Activated T-cell treated with anti-CD3 and anti-CD28 coated beads, Interleukin-2, amount 50 U/mL, for 1 hour (primary cell): Measurements from ENCODE around the gene NPIPA1.
A peak's percentile ranks its signal among the peaks of the same experiment; 100 is the strongest.
"Not testable (repeated sequence)": the region's sequence is repeated elsewhere in the genome, so short reads cannot be mapped to it uniquely, and the experiment has no call there.

Experiments
- DNase-seq: peaks from one replicate; pipeline ENCODE4 v3.0.0-alpha.2; 2020

Gene NPIPA1

DNA sequence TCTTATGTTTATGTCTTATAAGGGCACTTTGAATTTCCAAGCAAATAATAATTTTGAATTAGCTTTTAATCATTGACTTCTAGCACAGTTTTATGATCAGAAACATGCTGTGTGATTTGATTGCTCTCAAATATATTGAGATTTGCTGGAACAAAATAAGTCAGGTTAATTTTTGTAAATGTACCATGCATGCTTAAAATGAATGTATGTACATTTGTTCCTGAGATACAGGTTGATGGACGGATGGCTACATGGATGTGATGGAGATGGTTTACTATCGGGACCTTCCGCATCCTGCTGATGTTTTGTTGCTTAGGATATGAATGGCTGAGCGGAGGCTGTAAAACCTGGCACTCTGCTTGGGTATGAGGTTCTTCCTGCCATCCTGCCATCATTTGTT, at the start of gene NPIPA1:
Gene NPIPA1, plus strand, starts transcription at position 301 of the 400 bp plus-strand sequence. Its CDS starts 0 bp downstream, at position 301.
- DNase-seq, result not testable (repeated sequence)

DNA sequence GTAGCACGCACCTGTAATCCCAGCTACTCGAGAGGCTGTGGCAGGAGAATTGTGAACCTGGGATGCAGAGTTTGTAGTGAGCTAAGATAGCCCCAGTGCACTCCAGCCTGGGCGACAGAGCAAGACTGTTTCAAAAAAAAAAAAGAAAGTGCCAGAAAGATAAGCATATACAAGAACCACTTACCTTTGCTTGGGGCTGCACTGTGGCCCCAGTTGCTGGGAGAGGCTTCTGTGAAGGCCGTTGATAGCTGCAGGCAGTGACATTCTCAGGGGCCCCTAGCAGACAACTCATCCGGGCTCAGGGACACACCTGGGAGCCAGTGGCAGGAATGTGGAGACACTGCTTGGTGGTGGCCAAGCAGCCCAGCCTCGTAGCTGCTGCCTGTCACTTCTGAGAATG, 45.1 kb upstream of the NPIPA1 start:
- DNase-seq, result not testable (repeated sequence)

DNA sequence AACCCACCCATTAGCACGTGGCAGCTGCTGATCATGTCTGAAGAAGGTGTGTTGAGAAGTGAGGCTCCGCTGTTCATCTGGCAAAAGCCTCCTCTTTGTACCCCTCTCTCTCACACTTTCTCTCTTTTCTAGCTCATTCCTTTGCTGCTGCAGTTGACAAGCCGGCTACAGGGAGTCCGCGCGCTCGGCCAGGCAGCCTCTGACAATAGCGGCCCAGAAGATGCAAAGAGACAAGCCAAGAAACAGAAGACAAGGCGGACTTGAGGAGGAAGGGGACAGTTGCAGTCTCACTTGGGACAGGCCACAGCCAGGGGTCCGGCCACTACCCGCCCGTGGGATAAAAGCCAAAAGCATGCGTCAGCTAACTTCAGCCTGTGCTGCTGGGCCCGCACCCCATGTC, 41.9 kb upstream of the NPIPA1 start:
- DNase-seq, result not testable (repeated sequence)

DNA sequence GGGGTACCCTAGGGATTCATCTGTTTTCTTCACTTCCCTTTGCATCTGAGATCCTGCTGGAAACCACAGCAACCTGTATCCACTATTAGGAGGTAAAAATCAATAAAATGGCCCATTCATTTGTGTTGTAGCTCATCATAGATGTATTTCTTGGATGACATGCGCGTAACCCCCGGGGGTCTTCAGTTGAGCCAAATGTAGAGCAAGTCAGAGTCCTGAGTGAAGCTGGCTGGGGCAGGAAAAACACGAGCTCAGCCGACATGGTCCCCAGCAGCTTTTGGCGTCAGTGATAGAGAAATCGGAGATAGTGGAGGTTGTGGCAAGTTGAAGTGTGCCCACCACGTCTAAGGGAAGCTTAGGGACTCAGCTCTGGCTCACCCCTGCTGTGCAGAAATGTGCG, 41.2 kb upstream of the NPIPA1 start:
- DNase-seq, result not testable (repeated sequence)

DNA sequence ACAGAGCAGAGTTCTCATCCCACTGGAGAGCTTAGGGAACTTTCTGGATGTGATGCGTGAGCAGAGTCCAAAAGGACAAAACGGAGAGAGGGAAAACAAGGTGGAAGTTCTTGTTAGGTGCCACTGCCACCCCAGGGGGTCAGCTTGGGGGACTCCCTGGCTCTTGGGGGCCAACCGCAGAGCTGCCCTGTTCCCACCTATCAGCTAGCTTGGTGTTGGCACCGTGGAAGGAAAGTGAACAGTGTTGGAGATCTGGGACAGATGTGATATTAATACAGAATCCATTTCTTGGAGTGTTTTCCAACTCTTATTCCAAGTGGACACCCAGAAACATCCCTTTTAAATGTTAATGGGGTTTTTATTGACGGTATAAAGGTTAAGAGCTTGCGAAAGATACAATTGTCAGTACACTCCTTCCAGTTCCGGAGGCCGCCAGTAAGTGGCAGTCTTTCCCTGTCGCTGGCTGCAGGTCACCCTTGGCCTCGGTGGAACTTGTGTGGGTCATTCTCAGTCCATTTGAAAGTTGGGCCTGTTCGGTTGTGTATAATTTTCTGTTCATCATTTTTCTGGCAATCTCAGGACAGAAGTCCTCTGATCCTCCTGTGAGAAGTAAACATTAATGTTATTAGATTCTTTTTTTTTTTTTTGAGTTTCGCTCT, 40.1 kb upstream of the NPIPA1 start:
- not testable (repeated sequence) for DNase-seq

DNA sequence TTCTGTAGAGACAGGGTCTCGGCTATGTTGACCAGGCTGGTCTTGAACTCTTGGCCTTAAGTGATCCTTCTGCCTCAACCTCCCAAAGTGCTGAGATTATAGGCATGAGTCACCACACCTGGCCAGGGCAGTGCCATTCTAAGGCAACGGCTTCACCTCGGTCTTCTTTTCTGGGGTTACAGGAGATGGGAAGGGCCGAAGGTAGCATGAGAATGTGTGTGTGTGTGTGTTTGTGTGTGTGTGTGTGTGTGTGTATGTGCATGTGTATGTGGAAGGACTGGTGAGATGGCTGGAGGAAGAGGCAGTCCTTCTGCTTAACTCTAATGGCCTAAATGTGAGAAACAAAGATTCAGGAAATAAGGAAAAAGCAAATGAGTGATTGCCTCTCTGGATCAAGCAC, 39.1 kb upstream of the NPIPA1 start:
- DNase-seq, result not testable (repeated sequence)

DNA sequence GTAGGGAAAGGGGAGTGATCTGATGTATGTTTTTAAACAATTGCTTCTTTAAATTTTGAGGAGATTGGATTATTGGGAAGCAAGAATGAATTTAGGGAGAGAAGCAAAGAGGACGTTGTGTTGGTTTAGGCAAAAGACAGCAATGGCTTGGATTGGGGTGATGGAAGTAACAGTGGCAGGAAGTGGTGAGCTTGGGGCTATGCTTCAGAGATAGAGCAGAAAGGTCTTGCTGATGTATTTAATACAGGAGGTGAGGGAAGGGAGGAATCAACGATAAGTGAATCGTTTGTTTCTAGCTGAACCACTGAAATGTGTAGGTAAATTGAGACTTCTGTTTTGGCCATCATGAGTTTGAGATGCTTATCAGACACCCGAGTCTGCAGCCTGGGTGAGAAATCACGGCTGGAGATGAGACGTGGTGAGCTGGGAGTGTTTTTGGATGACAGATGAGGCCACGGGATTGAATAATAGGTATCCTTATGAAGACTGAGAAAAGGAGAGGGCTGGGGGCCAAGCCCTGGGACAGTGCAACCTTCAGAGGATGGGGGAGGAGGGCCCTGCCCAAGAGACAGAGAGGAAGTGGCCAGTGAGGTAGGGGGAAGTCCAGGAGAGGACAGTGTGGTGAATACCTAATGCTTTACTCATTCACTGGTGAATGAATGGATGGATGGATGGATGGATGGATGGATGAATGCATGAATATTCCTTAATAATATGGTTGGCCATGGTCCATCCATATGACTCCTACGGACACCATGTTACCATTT, 33.9 kb upstream of the NPIPA1 start:
- not testable (repeated sequence) for DNase-seq

DNA sequence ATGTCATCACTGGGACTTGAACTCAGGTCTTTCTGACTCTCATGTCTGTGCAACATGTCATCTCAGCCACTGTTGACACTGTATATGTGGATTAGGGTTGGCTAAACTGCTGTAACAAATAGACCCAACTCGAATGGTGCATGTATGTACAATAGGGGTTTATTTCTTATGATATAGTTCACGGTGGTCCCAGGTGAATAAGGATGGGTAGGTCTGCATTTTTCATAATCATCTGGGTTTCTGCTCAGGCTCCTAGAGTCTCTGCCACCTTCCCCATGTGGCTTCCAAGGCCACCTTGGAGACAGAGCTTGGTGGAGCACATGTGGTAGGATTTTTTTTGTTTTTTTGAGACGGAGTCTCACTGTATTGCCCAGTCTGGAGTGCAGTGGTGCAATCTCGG, 27.5 kb upstream of the NPIPA1 start:
- DNase-seq, result not testable (repeated sequence)

DNA sequence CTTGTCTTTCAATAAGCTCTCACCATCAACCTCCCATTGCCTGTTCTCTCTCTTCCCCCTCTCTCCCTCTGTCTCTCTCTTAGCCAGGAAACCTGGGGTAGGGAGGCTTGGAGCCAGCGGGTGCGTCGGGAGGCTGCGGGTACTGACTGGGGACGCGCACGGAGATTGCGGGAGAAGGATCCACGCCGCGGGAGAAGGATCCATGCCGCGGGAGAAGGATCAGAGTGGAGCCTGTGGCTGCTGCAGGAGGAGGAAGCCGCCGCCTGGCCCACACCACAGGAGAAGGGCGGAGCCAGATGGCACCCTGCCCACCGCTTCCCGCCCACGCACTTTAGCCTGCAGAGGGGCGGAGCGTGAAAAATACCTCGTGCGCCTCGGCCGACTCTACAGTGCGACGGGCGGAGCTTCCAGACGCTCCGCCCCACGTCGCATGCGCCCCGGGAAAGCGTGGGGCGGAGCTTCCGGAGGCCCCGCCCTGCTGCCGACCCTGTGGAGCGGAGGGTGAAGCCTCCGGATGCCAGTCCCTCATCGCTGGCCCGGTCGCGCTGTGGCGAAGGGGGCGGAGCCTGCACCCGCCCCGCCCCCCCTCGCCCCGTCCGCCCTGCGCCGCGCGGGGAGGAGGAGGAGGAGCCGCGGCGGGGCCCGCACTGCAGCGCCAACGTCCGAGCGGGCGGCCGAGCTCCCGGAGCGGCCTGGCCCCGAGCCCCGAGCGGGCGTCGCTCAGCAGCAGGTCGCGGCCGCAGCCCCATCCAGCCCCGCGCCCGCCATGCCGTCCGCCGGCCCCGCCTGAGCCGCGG, 26.2 kb upstream of the NPIPA1 start:
- DNase-seq, result not testable (repeated sequence)

DNA sequence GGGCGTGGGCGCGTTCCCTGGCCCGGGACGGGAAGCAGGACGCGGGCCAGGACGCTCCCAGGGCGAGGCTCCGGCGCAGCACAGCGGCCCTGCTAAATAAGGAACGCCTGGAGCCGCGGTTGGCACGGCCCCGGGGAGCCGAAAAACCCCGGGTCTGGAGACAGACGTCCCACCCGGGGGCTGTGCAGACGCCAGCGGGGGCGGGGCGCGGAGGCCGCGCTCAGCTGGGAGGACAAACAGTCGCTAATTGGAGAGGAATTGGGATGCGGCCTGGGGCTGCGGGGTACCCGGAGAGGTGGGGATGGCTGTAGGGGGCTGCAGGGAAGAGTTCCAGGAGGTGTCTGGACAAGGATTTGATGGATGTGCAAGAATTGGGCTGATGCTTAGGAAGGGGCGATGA, 25.3 kb upstream of the NPIPA1 start:
- peak; percentile 74 for DNase-seq

DNA sequence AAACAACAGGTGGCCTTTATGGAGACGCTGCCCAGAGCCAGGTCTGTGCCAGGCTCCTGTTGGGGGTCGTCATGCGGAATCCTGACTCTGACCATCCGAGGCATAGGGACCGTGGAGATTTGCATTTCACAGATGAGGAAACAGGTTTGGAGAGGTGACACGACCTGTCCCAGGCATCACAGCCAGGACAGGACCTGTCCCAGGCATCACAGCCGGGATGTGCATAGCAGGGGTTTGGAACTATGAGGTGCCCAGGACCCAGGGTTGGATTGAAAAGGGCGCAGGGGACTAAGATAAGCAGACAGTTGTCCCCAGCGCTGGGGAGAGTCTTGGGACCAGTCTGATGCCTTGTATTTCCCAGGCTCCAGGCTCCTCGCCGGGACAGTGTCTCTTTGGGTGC, 24.7 kb upstream of the NPIPA1 start:
- not testable (repeated sequence) for DNase-seq

DNA sequence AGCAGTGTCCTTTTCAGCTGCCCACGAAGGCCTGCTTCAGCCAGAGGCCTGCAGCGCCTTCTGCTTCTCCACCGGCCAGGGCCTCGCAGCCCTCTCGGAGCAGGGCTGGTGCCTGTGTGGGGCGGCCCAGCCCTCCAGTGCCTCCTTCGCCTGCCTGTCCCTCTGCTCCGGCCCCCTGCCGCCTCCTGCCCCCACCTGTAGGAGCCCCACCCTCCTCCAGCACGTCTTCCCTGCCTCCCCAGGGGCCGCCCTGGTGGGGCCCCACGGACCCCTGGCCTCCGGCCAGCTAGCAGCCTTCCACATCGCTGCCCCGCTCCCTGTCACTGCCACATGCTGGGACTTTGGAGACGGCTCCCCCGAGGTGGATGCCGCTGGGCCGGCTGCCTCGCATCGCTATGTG, 18.7 kb upstream of the NPIPA1 start:
- not testable (repeated sequence) for DNase-seq

DNA sequence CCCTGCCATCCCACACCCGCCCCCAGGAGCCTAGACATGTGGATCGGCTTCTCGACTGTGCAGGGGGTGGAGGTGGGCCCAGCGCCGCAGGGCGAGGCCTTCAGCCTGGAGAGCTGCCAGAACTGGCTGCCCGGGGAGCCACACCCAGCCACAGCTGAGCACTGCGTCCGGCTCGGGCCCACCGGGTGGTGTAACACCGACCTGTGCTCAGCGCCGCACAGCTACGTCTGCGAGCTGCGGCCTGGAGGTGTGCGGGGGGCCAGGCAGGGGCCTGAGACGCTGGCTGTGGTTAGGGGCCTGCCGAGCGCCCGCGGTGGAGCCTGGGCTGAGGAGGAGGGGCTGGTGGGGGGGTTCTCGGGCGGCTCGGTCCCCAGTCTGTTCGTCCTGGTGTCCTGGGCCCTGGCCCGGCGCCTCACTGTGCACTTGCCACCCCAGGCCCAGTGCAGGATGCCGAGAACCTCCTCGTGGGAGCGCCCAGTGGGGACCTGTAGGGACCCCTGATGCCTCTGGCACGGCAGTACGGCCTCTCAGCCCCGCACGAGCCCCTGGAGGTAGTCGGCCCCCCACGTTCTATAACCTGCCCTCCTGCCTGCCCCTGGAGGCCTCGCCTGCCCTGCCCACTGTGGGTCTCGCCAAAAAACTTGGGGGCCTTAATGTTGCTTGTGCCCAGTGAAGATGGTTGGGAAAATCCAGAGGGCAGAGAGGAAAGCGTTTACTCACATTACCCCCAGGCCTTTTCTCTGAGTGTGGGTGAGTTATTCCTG, 17.2 kb upstream of the NPIPA1 start:
- not testable (repeated sequence) for DNase-seq

DNA sequence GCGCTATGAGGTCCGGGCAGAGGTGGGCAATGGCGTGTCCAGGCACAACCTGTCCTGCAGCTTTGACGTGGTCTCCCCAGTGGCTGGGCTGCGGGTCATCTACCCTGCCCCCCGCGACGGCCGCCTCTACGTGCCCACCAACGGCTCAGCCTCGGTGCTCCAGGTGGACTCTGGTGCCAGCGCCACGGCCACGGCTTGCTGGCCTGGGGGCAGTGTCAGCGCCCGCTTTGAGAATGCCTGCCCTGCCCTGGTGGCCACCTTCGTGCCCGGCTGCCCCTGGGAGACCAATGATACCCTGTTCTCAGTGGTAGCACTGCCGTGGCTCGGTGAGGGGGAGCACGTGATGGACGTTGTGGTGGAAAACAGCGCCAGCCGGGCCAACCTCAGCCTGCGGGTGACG, 15.0 kb upstream of the NPIPA1 start:
- DNase-seq, result not testable (repeated sequence)

DNA sequence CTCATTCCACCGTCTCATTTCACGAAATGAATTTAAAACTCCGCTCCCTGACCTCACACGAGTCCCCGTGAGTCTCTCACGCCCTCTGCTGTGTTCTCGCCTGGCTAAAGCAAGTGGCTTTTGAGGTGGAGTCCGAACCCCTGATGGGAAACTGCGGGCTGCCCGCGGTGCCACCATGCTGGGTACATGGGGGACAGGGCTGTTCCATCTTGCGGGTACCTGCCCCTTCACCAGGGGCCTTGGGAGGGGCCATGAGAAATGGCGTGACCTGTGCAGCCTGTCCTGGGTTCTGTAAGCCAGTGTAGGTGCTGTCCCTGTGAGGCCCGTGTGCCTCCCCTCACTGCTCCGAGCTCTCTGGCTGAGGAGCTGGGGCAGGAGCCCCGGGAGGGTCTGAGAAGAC, 14.3 kb upstream of the NPIPA1 start:
- DNase-seq, result not testable (repeated sequence)

DNA sequence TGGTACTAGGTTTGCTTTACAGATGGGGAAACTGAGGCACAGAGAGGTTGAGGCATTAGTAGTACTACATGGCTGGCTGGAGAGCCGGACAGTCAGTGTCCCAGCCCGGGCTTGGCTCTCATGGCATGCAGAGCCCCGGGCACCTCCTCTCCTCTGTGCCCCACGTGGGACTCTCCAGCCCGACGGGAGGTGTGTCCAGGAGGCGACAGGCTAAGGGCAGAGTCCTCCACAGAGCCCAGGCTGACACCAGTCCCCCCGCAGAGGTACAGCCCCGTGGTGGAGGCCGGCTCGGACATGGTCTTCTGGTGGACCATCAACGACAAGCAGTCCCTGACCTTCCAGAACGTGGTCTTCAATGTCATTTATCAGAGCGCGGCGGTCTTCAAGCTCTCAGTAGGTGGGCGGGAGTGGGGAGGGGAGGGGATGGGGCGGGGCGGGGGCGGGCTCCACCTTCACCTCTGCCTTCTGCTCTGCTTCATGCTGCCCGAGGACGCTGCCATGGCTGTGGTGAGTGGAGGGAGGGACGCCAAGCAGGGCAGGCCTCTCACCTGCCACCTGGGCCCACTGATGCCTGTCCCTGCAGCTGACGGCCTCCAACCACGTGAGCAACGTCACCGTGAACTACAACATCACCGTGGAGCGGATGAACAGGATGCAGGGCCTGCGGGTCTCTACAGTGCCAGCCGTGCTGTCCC, 13.7 kb upstream of the NPIPA1 start:
- not testable (repeated sequence) for DNase-seq

DNA sequence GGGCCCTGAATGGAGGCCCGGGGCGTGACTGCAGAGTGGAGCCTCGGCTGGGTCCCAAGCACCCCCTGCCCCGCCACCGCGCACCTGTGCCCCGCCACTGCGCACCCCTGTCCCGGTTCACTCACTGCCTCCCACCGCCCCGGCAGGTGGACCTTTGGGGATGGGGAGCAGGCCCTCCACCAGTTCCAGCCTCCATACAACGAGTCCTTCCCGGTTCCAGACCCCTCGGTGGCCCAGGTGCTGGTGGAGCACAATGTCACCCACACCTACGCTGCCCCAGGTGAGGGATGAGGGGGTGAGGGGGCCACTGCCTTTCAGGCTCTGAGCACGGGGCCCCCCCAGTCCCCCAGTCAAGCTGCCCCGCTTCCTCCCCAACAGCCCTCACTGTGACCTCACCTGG, 12.9 kb upstream of the NPIPA1 start:
- not testable (repeated sequence) for DNase-seq

DNA sequence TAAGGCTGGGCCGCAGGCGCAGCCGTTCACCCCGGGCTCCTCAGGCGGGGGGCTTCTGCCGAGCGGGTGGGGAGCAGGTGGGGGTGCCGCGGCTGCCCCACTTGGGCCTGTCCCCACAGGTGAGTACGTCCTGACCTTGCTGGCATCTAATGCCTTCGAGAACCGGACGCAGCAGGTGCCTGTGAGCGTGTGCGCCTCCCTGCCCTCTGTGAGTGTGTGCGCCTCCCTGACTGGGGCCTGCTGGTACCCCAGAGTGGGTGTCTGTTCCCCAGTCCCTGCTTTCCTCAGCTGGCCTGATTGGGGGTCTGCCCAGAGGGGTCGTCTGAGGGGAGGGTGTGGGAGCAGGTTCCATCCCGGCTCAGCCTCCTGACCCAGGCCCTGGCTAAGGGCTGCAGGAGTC, 12.3 kb upstream of the NPIPA1 start:
- DNase-seq, result not testable (repeated sequence)

DNA sequence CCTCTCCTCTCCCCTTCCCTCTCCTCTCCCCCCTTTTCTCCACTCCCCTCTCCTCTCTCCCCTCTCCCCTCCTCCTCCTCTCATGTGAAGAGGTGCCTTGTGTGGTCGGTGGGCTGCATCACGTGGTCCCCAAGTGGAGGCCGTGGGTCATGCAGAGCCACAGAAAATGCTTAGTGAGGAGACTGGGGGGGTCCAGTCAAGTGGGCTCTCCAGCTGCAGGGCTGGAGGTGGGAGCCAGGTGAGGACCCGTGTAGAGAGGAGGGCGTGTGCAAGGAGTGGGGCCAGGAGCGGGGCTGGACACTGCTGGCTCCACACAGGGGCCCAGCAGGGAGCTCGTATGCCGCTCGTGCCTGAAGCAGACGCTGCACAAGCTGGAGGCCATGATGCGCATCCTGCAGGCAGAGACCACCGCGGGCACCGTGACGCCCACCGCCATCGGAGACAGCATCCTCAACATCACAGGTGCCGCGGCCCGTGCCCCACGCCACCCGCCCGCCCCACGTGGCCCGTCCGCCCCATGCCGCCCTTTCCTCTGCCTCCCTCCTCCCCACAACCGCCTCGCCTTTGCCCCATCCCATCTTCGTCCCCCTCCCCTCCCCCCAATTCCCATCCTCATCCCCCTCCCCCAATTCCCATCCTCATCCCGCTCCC, 9.1 kb upstream of the NPIPA1 start:
- DNase-seq, result not testable (repeated sequence)

DNA sequence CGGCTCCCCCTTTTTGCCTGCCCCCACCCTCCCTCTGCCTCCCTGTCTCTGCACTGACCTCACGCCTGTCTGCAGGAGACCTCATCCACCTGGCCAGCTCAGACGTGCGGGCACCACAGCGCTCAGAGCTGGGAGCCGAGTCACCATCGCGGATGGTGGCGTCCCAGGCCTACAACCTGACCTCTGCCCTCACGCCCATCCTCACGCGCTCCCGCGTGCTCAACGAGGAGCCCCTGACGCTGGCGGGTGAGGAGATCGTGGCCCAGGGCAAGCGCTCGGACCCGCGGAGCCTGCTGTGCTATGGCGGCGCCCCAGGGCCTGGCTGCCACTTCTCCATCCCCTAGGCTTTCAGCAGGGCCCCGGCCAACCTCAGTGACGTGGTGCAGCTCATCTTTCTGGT, 8.1 kb upstream of the NPIPA1 start:
- DNase-seq, result not testable (repeated sequence)

DNA sequence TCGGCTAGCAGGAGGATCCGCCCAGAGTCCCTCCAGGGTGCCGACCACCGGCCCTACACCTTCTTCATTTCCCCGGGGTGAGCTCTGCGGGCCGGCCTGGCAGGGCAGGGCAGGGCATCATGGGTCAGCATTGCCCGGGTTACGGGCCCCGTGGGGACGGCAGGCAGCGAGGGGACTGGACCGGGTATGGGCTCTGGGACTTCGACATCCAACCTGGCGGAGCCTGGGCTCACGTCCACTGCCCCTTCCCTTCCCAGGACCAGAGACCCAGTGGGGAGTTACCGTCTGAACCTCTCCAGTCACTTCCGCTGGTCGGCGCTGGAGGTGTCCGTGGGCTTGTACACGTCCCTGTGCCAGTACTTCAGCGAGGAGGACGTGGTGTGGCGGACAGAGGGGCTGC, 7.0 kb upstream of the NPIPA1 start:
- DNase-seq, result not testable (repeated sequence)
